ENCODE data around the gene ITGAV. TPM values are rescaled to one million over a fixed set of nuclear protein-coding genes. Genes with fewer than 3 reads are reported as not detected.

The ITGAV gene
- total and polyA plus RNA-seq, 2 of the 4 experiments (the other 2 are of a cell fraction): 45.8 to 181 TPM

GRCh38 chr2:186584053-186584452 lies 5.8 kb upstream of the ITGAV start:
- Histone ChIP-seq H2BK20ac (ENCODE audit: low read depth, low read length) (no peak overlapping the region), H2BK120ac (ENCODE audit: low read depth, low read length) (no peak overlapping the region), H3K36me3 (ENCODE audit: control insufficient read depth, insufficient read depth, low read length) (no peaks in the 10 kb centered on the region), H2BK5ac (ENCODE audit: low read depth, low read length, poor library complexity, severe bottlenecking) (no peak overlapping the region), H3K4me2 (ENCODE audit: low read depth, low read length) (no peak overlapping the region), H3K56ac (ENCODE audit: extremely low read depth, insufficient read depth, low read length) (no peak overlapping the region), H4K8ac (ENCODE audit: low read depth in 2 of 2, low read length in 2 of 2) (no peak overlapping the region), H3K27me3 (ENCODE audit: control insufficient read depth, insufficient read depth, low read length) (no peaks in the 10 kb centered on the region), H3K79me1 (ENCODE audit: low read depth in 1 of 2, low read length in 2 of 2) (peaks cover 0 to 3% of the 10 kb centered on the region in 2 experiments; a peak in 1 of 4 replicates), H4K5ac (ENCODE audit: low read depth, low read length) (no peak overlapping the region), H4K91ac (ENCODE audit: insufficient read depth, low read depth, low read length) (no peak overlapping the region), H4K20me1 (ENCODE audit: insufficient read depth, low read length) (no peaks in the 10 kb centered on the region), H2AK5ac (ENCODE audit: low read depth, low read length) (no peak overlapping the region), H3K4me3 (ENCODE audit: insufficient read depth, low read depth, low read length) (no peak overlapping the region), H3K27ac (ENCODE audit: insufficient read depth, low read length) (no peak overlapping the region), H2BK15ac (ENCODE audit: low read depth, low read length) (no peak overlapping the region), H2AK9ac (replicated peaks; ENCODE audit: low read depth, low read length, poor library complexity) (no peak overlapping the region), H3K9me1 (ENCODE audit: insufficient read depth, low read length) (no peaks in the 10 kb centered on the region), H3K9ac (ENCODE audit: low read depth, low read length) (no peak overlapping the region), H2AFZ (replicated peaks; ENCODE audit: low read length, poor library complexity) (no peak overlapping the region), H3K4ac (ENCODE audit: low read depth, low read length) (no peak overlapping the region), H3K4me1 (ENCODE audit: control insufficient read depth, insufficient read depth, low read length) (peaks cover 4% of the 10 kb centered on the region), H3K18ac (ENCODE audit: low read depth, low read length) (no peak overlapping the region), H3K23ac (ENCODE audit: low read depth, low read length) (no peak overlapping the region), H3K14ac (replicated peaks; ENCODE audit: low read depth, low read length) (no peak overlapping the region), H3K9me3 (ENCODE audit: control insufficient read depth, insufficient read depth, low read length) (no peaks in the 10 kb centered on the region)
- dilution Hi-C loops (cut with HindIII; ENCODE audit: low sequenced_read_pairs, unreplicated experiment) (no loop called here), intact Hi-C loops (cut with micrococcal nuclease) (no loop called here), in situ Hi-C loops (cut with MboI; ENCODE audit: low sequenced_read_pairs) (no loop called here)
- WGBS, 2 experiments (ENCODE audit: extremely low coverage in 2 of 2, insufficient read length in 1 of 2): no CpG with 5 or more reads among the region's 1 CpG
- TF ChIP-seq USF2 (IDR thresholded peaks at IDR 0.05; ENCODE audit: low read depth, low read length) (no peak), RAD21 (IDR thresholded peaks at IDR 0.05; ENCODE audit: low read length) (no peak), RFX5 (IDR thresholded peaks at IDR 0.05; ENCODE audit: low read depth, low read length) (no peak), MXI1 (IDR thresholded peaks at IDR 0.05; ENCODE audit: borderline replicate concordance, low read depth, low read length) (no peak), RCOR1 (IDR thresholded peaks at IDR 0.05; ENCODE audit: insufficient replicate concordance, low read length) (no peak), FOS (IDR thresholded peaks at IDR 0.05; ENCODE audit: low read depth, low read length) (no peak)
- POLR2A ChIA-PET (ENCODE audit: unreplicated experiment): no interaction called here
- CTCF ChIA-PET: interaction anchor here (0.6 kb wide), 1 partner anchor 73 kb away, joined by 3 read pairs; no protein-coding TSS in a partner anchor
- BruUV-seq (replicated peaks): no TSS peak
- DNase-seq: no peak
- ATAC-seq (ENCODE audit: low read depth): no peak
